HG02852 (cell line): ENCODE results near the gene PCSK1.

Experiments used
- ATAC-seq: cut with Tn5 transposase; IDR thresholded peaks from one replicate; pipeline ENCODE4 v1.9.1; 2021; ENCODE audit warnings: mild to moderate bottlenecking, moderate library complexity; ENCODE audit not compliant: unreplicated experiment

Gene PCSK1

GRCh38 chr5:96433066-96433447, at the start of gene PCSK1:
PCSK1 (minus strand) TSS chr5:96433248; CDS start chr5:96433042, 206 bp downstream.
- ATAC-seq: peak; percentile 27

- no peak for ATAC-seq
These were observed 48.8 kb upstream of the PCSK1 start for GRCh38 chr5:96481867-96482266.

GRCh38 chr5:96481009-96481786, 48.1 kb upstream of the PCSK1 start:
- ATAC-seq: no peak

GRCh38 chr5:96478983-96479382, 45.9 kb upstream of the PCSK1 start:
- ATAC-seq: no peak

- no peak for ATAC-seq
These were observed 43.6 kb upstream of the PCSK1 start for GRCh38 chr5:96476654-96477053.

- no peak for ATAC-seq
These were observed 41.0 kb upstream of the PCSK1 start for GRCh38 chr5:96474073-96474472.

GRCh38 chr5:96473155-96473554, 40.1 kb upstream of the PCSK1 start:
- ATAC-seq: no peak

GRCh38 chr5:96470785-96471184, 37.7 kb upstream of the PCSK1 start:
- ATAC-seq: no peak

- no peak for ATAC-seq
These were observed 35.9 kb upstream of the PCSK1 start for GRCh38 chr5:96468956-96469355.

- no peak for ATAC-seq
These were observed 30.0 kb upstream of the PCSK1 start for GRCh38 chr5:96463091-96463490.

GRCh38 chr5:96459313-96460121, 26.5 kb upstream of the PCSK1 start:
- no peak for ATAC-seq

GRCh38 chr5:96458176-96458575, 25.1 kb upstream of the PCSK1 start:
- no peak for ATAC-seq

- no peak for ATAC-seq
These were observed 22.7 kb upstream of the PCSK1 start for GRCh38 chr5:96455789-96456188.

GRCh38 chr5:96453394-96453793, 20.3 kb upstream of the PCSK1 start:
- ATAC-seq: no peak

- no peak for ATAC-seq
These were observed 14.9 kb upstream of the PCSK1 start for GRCh38 chr5:96447949-96448348.

- peak; percentile 24 for ATAC-seq
These were observed 7.1 kb upstream of the PCSK1 start for GRCh38 chr5:96440185-96440538.

- ATAC-seq: peak; percentile 96
These were observed 6.6 kb upstream of the PCSK1 start for GRCh38 chr5:96439477-96440184.

GRCh38 chr5:96434201-96434645, 1.2 kb upstream of the PCSK1 start:
- ATAC-seq: peak; percentile 65

GRCh38 chr5:96432216-96433065, 607 bp downstream of the PCSK1 start:
- peak; percentile 61 for ATAC-seq

GRCh38 chr5:96431376-96432187, 1.5 kb downstream of the PCSK1 start:
- ATAC-seq: no peak
